HEK293 (cell line): ENCODE measurements around the gene KMO.

Experiments used
- GLIS2 ChIP-seq: fragments of 450-650 bp; formaldehyde crosslinking; IDR thresholded peaks from 2 replicates; pipeline ENCODE4 v1.5.1; 2016; ENCODE audit warnings: missing biosample characterization, missing genetic modification characterization
- INSM2 ChIP-seq: fragments of 450-650 bp; formaldehyde crosslinking; IDR thresholded peaks from 2 replicates; pipeline ENCODE4 v1.5.1; 2016; ENCODE audit warnings: missing biosample characterization, missing genetic modification characterization
- KLF10 ChIP-seq: fragments of 450-650 bp; IDR thresholded peaks from 2 replicates; pipeline ENCODE4 v1.5.1; 2018; ENCODE audit warnings: missing biosample characterization, mild to moderate bottlenecking, missing genetic modification characterization
- KLF16 ChIP-seq: fragments of 450-650 bp; formaldehyde crosslinking; IDR thresholded peaks from 2 replicates; pipeline ENCODE4 v1.5.1; 2017; ENCODE audit warnings: missing biosample characterization, missing genetic modification characterization
- SCRT2 ChIP-seq: fragments of 450-650 bp; formaldehyde crosslinking; IDR thresholded peaks from 2 replicates; pipeline ENCODE4 v1.5.1; 2016; ENCODE audit warnings: missing biosample characterization, missing genetic modification characterization
- SP2 ChIP-seq: fragments of 450-650 bp; formaldehyde crosslinking; IDR thresholded peaks from 2 replicates; pipeline ENCODE4 v1.5.1; 2016; ENCODE audit warnings: missing biosample characterization, missing genetic modification characterization
- SP3 ChIP-seq: fragments of 450-650 bp; formaldehyde crosslinking; IDR thresholded peaks from 2 replicates; pipeline ENCODE4 v1.5.1; 2016; ENCODE audit warnings: missing biosample characterization, missing genetic modification characterization
- SP7 ChIP-seq: fragments of 450-650 bp; formaldehyde crosslinking; IDR thresholded peaks from 2 replicates; pipeline ENCODE4 v1.5.1; 2016; ENCODE audit warnings: missing biosample characterization, missing genetic modification characterization
- ZBTB7A ChIP-seq: fragments of 450-650 bp; formaldehyde crosslinking; IDR thresholded peaks from 2 replicates; pipeline ENCODE4 v1.5.1; 2016; ENCODE audit warnings: low read depth, missing biosample characterization, missing genetic modification characterization
- ZIC2 ChIP-seq: fragments of 450-650 bp; formaldehyde crosslinking; IDR thresholded peaks from 2 replicates; pipeline ENCODE4 v1.5.1; 2016; ENCODE audit warnings: missing biosample characterization, missing genetic modification characterization
- ZNF121 ChIP-seq: fragments of 450-650 bp; formaldehyde crosslinking; IDR thresholded peaks from 2 replicates; pipeline ENCODE4 v1.5.1; 2016; ENCODE audit warnings: missing biosample characterization, missing genetic modification characterization
- ZNF155 ChIP-seq: fragments of 450-650 bp; formaldehyde crosslinking; IDR thresholded peaks from 2 replicates; pipeline ENCODE4 v1.5.1; 2016; ENCODE audit warnings: missing biosample characterization, missing genetic modification characterization
- ZNF23 ChIP-seq: fragments of 450-650 bp; formaldehyde crosslinking; IDR thresholded peaks from 2 replicates; pipeline ENCODE4 v1.5.1; 2016; ENCODE audit warnings: missing biosample characterization, missing genetic modification characterization, borderline replicate concordance
- ZNF366 ChIP-seq: fragments of 450-650 bp; formaldehyde crosslinking; conservative IDR thresholded peaks from 2 replicates; pipeline ENCODE4 v1.5.1; 2016; ENCODE audit warnings: missing biosample characterization, missing genetic modification characterization
- ZNF416 ChIP-seq: fragments of 450-650 bp; formaldehyde crosslinking; IDR thresholded peaks from 2 replicates; pipeline ENCODE4 v1.5.1; 2016; ENCODE audit warnings: missing biosample characterization, missing genetic modification characterization
- ZNF449 ChIP-seq: fragments of 450-650 bp; formaldehyde crosslinking; IDR thresholded peaks from 2 replicates; pipeline ENCODE4 v1.5.1; 2017; ENCODE audit warnings: missing biosample characterization, mild to moderate bottlenecking, missing genetic modification characterization, moderate library complexity
- ZNF488 ChIP-seq: fragments of 450-650 bp; formaldehyde crosslinking; IDR thresholded peaks from 2 replicates; pipeline ENCODE4 v1.5.1; 2016; ENCODE audit warnings: missing biosample characterization, missing genetic modification characterization
- ZNF529 ChIP-seq: fragments of 450-650 bp; formaldehyde crosslinking; IDR thresholded peaks from 2 replicates; pipeline ENCODE4 v1.5.1; 2017; ENCODE audit warnings: missing genetic modification characterization, missing biosample characterization; ENCODE audit not compliant: insufficient replicate concordance
- ZNF555 ChIP-seq: fragments of 450-650 bp; formaldehyde crosslinking; conservative IDR thresholded peaks from 2 replicates; pipeline ENCODE4 v1.5.1; 2017; ENCODE audit warnings: missing biosample characterization, mild to moderate bottlenecking, missing genetic modification characterization, inconsistent platforms
- ZNF558 ChIP-seq: fragments of 450-650 bp; formaldehyde crosslinking; IDR thresholded peaks from 2 replicates; pipeline ENCODE4 v1.5.1; 2016; ENCODE audit warnings: missing biosample characterization, missing genetic modification characterization
- ZNF660 ChIP-seq: fragments of 450-650 bp; IDR thresholded peaks from 2 replicates; pipeline ENCODE4 v1.5.1; 2018; ENCODE audit warnings: missing biosample characterization, mild to moderate bottlenecking, missing genetic modification characterization
- ZNF776 ChIP-seq: fragments of 450-650 bp; formaldehyde crosslinking; IDR thresholded peaks from 2 replicates; pipeline ENCODE4 v1.5.0; 2017; ENCODE audit warnings: missing biosample characterization, missing genetic modification characterization, borderline replicate concordance
- ZNF785 ChIP-seq: fragments of 450-650 bp; formaldehyde crosslinking; IDR thresholded peaks from 2 replicates; pipeline ENCODE4 v1.5.1; 2016; ENCODE audit warnings: missing biosample characterization, missing genetic modification characterization
- ZNF843 ChIP-seq: fragments of 450-650 bp; formaldehyde crosslinking; IDR thresholded peaks from 2 replicates; pipeline ENCODE4 v1.5.1; 2016; ENCODE audit warnings: missing biosample characterization, missing genetic modification characterization
- ZXDB ChIP-seq: fragments of 450-650 bp; formaldehyde crosslinking; IDR thresholded peaks from 2 replicates; pipeline ENCODE4 v1.5.1; 2016; ENCODE audit warnings: missing biosample characterization, missing genetic modification characterization
- TF ChIP-seq, protein P1 (sequence below): fragments of 450-650 bp; formaldehyde crosslinking; conservative IDR thresholded peaks from 2 replicates; pipeline ENCODE4 v1.5.1; 2016; ENCODE audit warnings: low read depth, missing biosample characterization, missing genetic modification characterization
- TF ChIP-seq, protein P2 (sequence below): fragments of 450-650 bp; formaldehyde crosslinking; IDR thresholded peaks from 2 replicates; pipeline ENCODE4 v1.5.1; 2016; ENCODE audit warnings: missing biosample characterization, missing genetic modification characterization
- TF ChIP-seq, protein P3 (sequence below): sonication (generic); formaldehyde crosslinking; IDR thresholded peaks from 2 replicates; pipeline ENCODE4 v1.8.1; 2022; ENCODE audit warnings: mild to moderate bottlenecking, moderate library complexity, missing genetic modification reagents

KMO gene

DNA sequence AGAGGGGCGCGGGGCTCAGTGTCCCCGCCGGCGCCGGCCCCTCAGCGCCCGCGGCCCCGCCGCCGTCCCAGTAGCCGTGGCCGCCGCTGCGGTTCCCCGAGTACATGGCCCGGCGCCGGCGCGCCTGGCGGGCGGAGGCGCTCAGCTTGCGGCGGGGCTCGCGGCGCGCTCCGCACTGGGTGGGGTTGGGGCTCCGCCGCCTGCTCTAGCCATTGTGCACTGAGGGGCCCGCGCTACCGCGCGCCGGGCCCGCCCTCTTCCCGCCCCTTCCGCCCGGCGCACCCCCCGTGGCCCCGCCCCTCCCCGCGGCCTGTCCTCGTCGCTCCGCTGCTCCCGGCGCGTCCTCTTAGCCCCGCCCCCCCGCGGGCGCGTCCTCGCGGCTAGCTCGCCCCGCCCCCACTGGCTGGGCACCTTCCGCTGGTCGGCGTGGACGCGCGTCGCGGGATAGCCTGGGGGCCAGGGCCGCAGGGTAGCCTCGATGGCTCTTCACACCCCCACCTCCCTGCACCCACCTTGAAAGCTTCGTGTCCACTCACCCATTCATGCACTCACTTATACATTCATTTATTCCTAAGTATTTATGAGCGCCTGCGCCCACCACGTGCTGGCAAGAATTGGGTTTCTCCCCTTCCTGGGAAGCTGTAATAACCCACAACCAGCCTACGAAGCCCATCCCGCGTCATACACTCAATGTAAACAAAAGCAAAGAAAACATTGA, 108.1 kb downstream of the KMO start, which contains the start of the genes CHML and OPN3 (continued):
- TF ChIP-seq ZNF843 (tag by site-specific recombination) (0 out of 2 replicates have a peak, but pooled peaks have one; percentile 49), ZNF555 (tag by site-specific recombination) (no peak), SP2 (tag by site-specific recombination) (peak; percentile 57), INSM2 (tag by site-specific recombination) (no peak), KLF10 (peak; percentile 92), ZNF23 (tag by site-specific recombination) (no peak), KLF16 (tag by site-specific recombination) (peak; percentile 53; the same call in 1 of the 2 replicates), ZNF529 (tag by site-specific recombination) (no peak), GLIS2 (tag by site-specific recombination) (peak; percentile 44), SCRT2 (tag by site-specific recombination) (no peak), ZNF416 (tag by site-specific recombination) (no peak), SP3 (tag by site-specific recombination) (peak; percentile 60; the same call in 1 of the 2 replicates), ZNF785 (tag by site-specific recombination) (0 out of 2 replicates have a peak, but pooled peaks have one; percentile 76), ZNF449 (tag by site-specific recombination) (peak; percentile 85), ZNF488 (tag by site-specific recombination) (no peak), ZNF776 (tag by site-specific recombination) (no peak), ZIC2 (tag by site-specific recombination) (no peak), ZNF660 (tag by site-specific recombination) (peak; percentile 49; the same call in 1 of the 2 replicates), ZXDB (tag by site-specific recombination) (peak; percentile 60), SP7 (peak; percentile 67), ZNF155 (tag by site-specific recombination) (no peak), ZNF121 (tag by site-specific recombination) (0 out of 2 replicates have a peak, but pooled peaks have one; percentile 21), ZBTB7A (tag by site-specific recombination) (no peak), ZNF558 (tag by site-specific recombination) (no peak), ZNF366 (peak; percentile 73)
- TF ChIP-seq, protein P1, sequence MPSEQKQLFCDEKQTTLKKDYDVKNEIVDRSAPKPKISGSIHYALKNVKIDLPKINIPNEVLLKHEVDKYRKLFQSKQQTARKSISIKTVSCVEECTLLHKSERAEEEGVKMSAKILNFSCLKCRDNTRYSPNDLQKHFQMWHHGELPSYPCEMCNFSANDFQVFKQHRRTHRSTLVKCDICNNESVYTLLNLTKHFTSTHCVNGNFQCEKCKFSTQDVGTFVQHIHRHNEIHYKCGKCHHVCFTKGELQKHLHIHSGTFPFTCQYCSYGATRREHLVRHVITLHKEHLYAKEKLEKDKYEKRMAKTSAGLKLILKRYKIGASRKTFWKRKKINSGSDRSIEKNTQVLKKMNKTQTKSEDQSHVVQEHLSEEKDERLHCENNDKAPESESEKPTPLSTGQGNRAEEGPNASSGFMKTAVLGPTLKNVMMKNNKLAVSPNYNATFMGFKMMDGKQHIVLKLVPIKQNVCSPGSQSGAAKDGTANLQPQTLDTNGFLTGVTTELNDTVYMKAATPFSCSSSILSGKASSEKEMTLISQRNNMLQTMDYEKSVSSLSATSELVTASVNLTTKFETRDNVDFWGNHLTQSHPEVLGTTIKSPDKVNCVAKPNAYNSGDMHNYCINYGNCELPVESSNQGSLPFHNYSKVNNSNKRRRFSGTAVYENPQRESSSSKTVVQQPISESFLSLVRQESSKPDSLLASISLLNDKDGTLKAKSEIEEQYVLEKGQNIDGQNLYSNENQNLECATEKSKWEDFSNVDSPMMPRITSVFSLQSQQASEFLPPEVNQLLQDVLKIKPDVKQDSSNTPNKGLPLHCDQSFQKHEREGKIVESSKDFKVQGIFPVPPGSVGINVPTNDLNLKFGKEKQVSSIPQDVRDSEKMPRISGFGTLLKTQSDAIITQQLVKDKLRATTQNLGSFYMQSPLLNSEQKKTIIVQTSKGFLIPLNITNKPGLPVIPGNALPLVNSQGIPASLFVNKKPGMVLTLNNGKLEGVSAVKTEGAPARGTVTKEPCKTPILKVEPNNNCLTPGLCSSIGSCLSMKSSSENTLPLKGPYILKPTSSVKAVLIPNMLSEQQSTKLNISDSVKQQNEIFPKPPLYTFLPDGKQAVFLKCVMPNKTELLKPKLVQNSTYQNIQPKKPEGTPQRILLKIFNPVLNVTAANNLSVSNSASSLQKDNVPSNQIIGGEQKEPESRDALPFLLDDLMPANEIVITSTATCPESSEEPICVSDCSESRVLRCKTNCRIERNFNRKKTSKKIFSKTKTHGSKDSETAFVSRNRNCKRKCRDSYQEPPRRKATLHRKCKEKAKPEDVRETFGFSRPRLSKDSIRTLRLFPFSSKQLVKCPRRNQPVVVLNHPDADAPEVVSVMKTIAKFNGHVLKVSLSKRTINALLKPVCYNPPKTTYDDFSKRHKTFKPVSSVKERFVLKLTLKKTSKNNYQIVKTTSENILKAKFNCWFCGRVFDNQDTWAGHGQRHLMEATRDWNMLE (tag by site-specific recombination): peak; percentile 57; the same call in 1 of the 2 replicates
- TF ChIP-seq, protein P2, sequence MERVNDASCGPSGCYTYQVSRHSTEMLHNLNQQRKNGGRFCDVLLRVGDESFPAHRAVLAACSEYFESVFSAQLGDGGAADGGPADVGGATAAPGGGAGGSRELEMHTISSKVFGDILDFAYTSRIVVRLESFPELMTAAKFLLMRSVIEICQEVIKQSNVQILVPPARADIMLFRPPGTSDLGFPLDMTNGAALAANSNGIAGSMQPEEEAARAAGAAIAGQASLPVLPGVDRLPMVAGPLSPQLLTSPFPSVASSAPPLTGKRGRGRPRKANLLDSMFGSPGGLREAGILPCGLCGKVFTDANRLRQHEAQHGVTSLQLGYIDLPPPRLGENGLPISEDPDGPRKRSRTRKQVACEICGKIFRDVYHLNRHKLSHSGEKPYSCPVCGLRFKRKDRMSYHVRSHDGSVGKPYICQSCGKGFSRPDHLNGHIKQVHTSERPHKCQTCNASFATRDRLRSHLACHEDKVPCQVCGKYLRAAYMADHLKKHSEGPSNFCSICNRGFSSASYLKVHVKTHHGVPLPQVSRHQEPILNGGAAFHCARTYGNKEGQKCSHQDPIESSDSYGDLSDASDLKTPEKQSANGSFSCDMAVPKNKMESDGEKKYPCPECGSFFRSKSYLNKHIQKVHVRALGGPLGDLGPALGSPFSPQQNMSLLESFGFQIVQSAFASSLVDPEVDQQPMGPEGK: peak; percentile 75
- TF ChIP-seq, protein P3, sequence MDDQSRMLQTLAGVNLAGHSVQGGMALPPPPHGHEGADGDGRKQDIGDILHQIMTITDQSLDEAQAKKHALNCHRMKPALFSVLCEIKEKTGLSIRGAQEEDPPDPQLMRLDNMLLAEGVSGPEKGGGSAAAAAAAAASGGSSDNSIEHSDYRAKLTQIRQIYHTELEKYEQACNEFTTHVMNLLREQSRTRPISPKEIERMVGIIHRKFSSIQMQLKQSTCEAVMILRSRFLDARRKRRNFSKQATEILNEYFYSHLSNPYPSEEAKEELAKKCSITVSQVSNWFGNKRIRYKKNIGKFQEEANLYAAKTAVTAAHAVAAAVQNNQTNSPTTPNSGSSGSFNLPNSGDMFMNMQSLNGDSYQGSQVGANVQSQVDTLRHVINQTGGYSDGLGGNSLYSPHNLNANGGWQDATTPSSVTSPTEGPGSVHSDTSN (CRISPR knock-in tag): peak; percentile 48; the same call in 1 of the 2 replicates
